B cell (primary cell): Measurements from ENCODE around the gene BYSL. TPM values are rescaled to one million over a fixed set of nuclear protein-coding genes. Genes with fewer than 3 reads are reported as not detected.

Experiments
- ATAC-seq: fragments of 200-7000 bp; cut with Tn5 transposase; one replicate; pipeline ENCODE4 v1.10.0; 2021; ENCODE audit warnings: low read depth, mild to moderate bottlenecking, moderate number of reproducible peaks, moderate library complexity
- CTCF ChIA-PET: fragments of 350-600 bp; sonication (Branson Sonifier 250); formaldehyde crosslinking; loops from one replicate; lab custom pipeline; 2021; ENCODE audit warnings: antibody characterized with exemption, inconsistent platforms; lab: Charles Lee
- POLR2A ChIA-PET: fragments of 350-600 bp; sonication (Branson Sonifier 250); formaldehyde crosslinking; loops from one replicate; lab custom pipeline; 2021; ENCODE audit warnings: antibody characterized with exemption; lab: Charles Lee
- DNase-seq: peaks from one replicate; pipeline ENCODE4 v3.0.0; 2013
- H2AFZ ChIP-seq: 2 replicates; pipeline ENCODE4 v1.6.1; 2012; ENCODE audit warnings: mild to moderate bottlenecking, low read depth, low read length; ENCODE audit not compliant: insufficient read depth, poor library complexity, severe bottlenecking
- H3K27ac ChIP-seq, 2 donors: 1 replicate in 1 of 2; 2 replicates in 1 of 2; pipeline ENCODE4 v1.5.1; 2012 to 2013; ENCODE audit warnings: low read length in 2 of 2, mild to moderate bottlenecking in 2 of 2, moderate library complexity in 1 of 2
- H3K27me3 ChIP-seq, 4 experiments: fragments of 200-600 bp in 1 of 4; sonication (generic) in 1 of 4; replicated peaks in 1 of 4; 1 replicate in 2 of 4; 2 replicates in 2 of 4; pipeline versions ENCODE4 v1.6.1 to v1.7.0; 2013 to 2016; ENCODE audit warnings: low read length in 3 of 4, mild to moderate bottlenecking in 2 of 4, mixed read lengths in 1 of 4, moderate library complexity in 1 of 4; ENCODE audit not compliant: insufficient read depth in 4 of 4, control insufficient read depth in 3 of 4; ENCODE audit errors: control extremely low read depth in 1 of 4
- H3K36me3 ChIP-seq, 2 experiments: replicated peaks in 1 of 2; 1 replicate in 1 of 2; 2 replicates in 1 of 2; pipeline versions ENCODE4 v1.6.1 to v1.7.1; 2013; ENCODE audit warnings: low read length in 1 of 2; ENCODE audit not compliant: insufficient read depth in 2 of 2, control insufficient read depth in 1 of 2; ENCODE audit errors: control extremely low read depth in 1 of 2, extremely low read depth in 1 of 2
- H3K4me1 ChIP-seq, 2 donors: fragments of 200-600 bp in 1 of 2; sonication (generic) in 1 of 2; 1 replicate in 1 of 2; 2 replicates in 1 of 2; pipeline versions ENCODE4 v1.5.1 to v1.6.1; 2013 to 2017; ENCODE audit warnings: low read length in 2 of 2; ENCODE audit not compliant: control insufficient read depth in 2 of 2, insufficient read depth in 2 of 2
- H3K4me2 ChIP-seq: replicated peaks from 2 replicates; pipeline ENCODE3; 2012; ENCODE audit warnings: mild to moderate bottlenecking, low read depth, low read length; ENCODE audit not compliant: poor library complexity, severe bottlenecking
- H3K4me3 ChIP-seq, 5 experiments: fragments of 200-600 bp in 1 of 5; sonication (generic) in 1 of 5; 1 replicate in 3 of 5; 2 replicates in 2 of 5; pipeline versions ENCODE4 v1.5.1 to v1.7.0; 2011 to 2016; ENCODE audit warnings: low read length in 4 of 5, mild to moderate bottlenecking in 4 of 5, low read depth in 2 of 5, control low read depth in 1 of 5, moderate library complexity in 1 of 5; ENCODE audit not compliant: insufficient read depth in 1 of 5; ENCODE audit errors: control extremely low read depth in 1 of 5, extremely low read depth in 1 of 5
- H3K79me2 ChIP-seq: fragments of 200-600 bp; sonication (generic); one replicate; pipeline ENCODE4 v1.6.0; 2016; ENCODE audit warnings: low read length; ENCODE audit not compliant: control insufficient read depth, insufficient read depth
- H3K9ac ChIP-seq: fragments of 200-600 bp; sonication (generic); 2 replicates; pipeline ENCODE4 v1.6.1; 2017; ENCODE audit warnings: mild to moderate bottlenecking, low read length, moderate library complexity
- H3K9me3 ChIP-seq, 3 donors: one replicate each; pipeline versions ENCODE4 v1.6.1 to v1.7.1; 2013; ENCODE audit warnings: low read length in 2 of 3; ENCODE audit not compliant: control insufficient read depth in 2 of 3, insufficient read depth in 1 of 3; ENCODE audit errors: control extremely low read depth in 1 of 3
- H4K20me1 ChIP-seq: 2 replicates; pipeline ENCODE4 v1.6.0; 2012; ENCODE audit warnings: mild to moderate bottlenecking, low read length; ENCODE audit not compliant: insufficient read depth, control insufficient read depth, poor library complexity, severe bottlenecking
- H3K27ac Mint-ChIP-seq: one replicate; pipeline ENCODE4 v1.8.0; 2021; ENCODE audit warnings: mixed read lengths
- H3K27me3 Mint-ChIP-seq: one replicate; pipeline ENCODE4 v1.8.0; 2021; ENCODE audit warnings: mixed read lengths
- H3K4me1 Mint-ChIP-seq: one replicate; pipeline ENCODE4 v1.8.0; 2021; ENCODE audit warnings: mixed read lengths
- H3K4me3 Mint-ChIP-seq: one replicate; pipeline ENCODE4 v1.8.0; 2021; ENCODE audit warnings: mixed read lengths
- H3K9me3 Mint-ChIP-seq: one replicate; pipeline ENCODE4 v1.8.0; 2022; ENCODE audit warnings: mixed read lengths; ENCODE audit not compliant: insufficient read depth
- EZH2 ChIP-seq: IDR thresholded peaks from 2 replicates; pipeline ENCODE4 v1.6.1; 2012; ENCODE audit warnings: borderline replicate concordance, low read depth, mild to moderate bottlenecking, moderate library complexity, low read length; ENCODE audit not compliant: insufficient read depth, poor library complexity, severe bottlenecking
- WGBS: methylation state at CpG from one replicate; pipeline ENCODE4 v1.1.5; 2013; ENCODE audit warnings: missing lambda C conversion rate; ENCODE audit not compliant: insufficient coverage; 5-methylcytosine and 5-hydroxymethylcytosine counted together
- intact Hi-C: fragments of 100-400 bp; cut with micrococcal nuclease; formaldehyde crosslinking; loops from one replicate; pipeline ENCODE4 v1.10.0; 2022
- polyA plus RNA-seq: library from polyadenylated mRNA; depleted of rRNA; stranded (reverse); fragments of >200 nt; gene quantifications from 2 replicates; pipeline ENCODE4 v1.2.3, GENCODE V29; 2012
- total RNA-seq, 2 donors: library from RNA; stranded (reverse); fragments of 120-200 nt in 1 of 2; gene quantifications; 1 replicate in 1 of 2; 2 replicates in 1 of 2; pipeline versions ENCODE4 v1.2.3 to v1.2.4, GENCODE V29; 2013 to 2022
- TF ChIP-seq, protein P1 (sequence below): fragments of 200-600 bp; IDR thresholded peaks from one replicate; pipeline ENCODE4 v1.8.0; 2022; ENCODE audit warnings: antibody characterized with exemption, mild to moderate bottlenecking

BYSL gene
- total and polyA plus RNA-seq, 2 donors (not counting 1 experiment from before 2014, with no cell fraction given) = 6.0 to 11.1 TPM

GRCh38 chr6:41881506-41881905 lies 39.8 kb upstream of the BYSL start:
- no peak for ATAC-seq
- no peak overlapping the region for H3K27ac ChIP-seq
- H3K4me3 Mint-ChIP-seq = no peak overlapping the region
- H3K9ac ChIP-seq = no peak overlapping the region
- no CpG with 5 or more reads among the region's 1 CpG for WGBS
- no peaks in the 10 kb centered on the region for H3K4me1 ChIP-seq
- H3K9me3 Mint-ChIP-seq = no peaks in the 10 kb centered on the region
- no peaks in the 10 kb centered on the region for H3K4me1 Mint-ChIP-seq
- intact Hi-C loops = no loop called here
- CTCF ChIA-PET = interaction anchor here (0.6 kb wide), 1 partner anchor 41 kb away, joined by 3 read pairs; no protein-coding TSS in a partner anchor
- H3K4me2 ChIP-seq = no peak overlapping the region
- no peaks in the 10 kb centered on the region for H3K9me3 ChIP-seq
- H3K27ac Mint-ChIP-seq = no peak overlapping the region
- H3K4me3 ChIP-seq = no peak overlapping the region
- no peak for DNase-seq
- H2AFZ ChIP-seq = no peak overlapping the region
- no peaks in the 10 kb centered on the region for H3K27me3 Mint-ChIP-seq
- POLR2A ChIA-PET = no interaction called here
- no peaks in the 10 kb centered on the region for H4K20me1 ChIP-seq
- TF ChIP-seq, protein P1, sequence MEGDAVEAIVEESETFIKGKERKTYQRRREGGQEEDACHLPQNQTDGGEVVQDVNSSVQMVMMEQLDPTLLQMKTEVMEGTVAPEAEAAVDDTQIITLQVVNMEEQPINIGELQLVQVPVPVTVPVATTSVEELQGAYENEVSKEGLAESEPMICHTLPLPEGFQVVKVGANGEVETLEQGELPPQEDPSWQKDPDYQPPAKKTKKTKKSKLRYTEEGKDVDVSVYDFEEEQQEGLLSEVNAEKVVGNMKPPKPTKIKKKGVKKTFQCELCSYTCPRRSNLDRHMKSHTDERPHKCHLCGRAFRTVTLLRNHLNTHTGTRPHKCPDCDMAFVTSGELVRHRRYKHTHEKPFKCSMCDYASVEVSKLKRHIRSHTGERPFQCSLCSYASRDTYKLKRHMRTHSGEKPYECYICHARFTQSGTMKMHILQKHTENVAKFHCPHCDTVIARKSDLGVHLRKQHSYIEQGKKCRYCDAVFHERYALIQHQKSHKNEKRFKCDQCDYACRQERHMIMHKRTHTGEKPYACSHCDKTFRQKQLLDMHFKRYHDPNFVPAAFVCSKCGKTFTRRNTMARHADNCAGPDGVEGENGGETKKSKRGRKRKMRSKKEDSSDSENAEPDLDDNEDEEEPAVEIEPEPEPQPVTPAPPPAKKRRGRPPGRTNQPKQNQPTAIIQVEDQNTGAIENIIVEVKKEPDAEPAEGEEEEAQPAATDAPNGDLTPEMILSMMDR = no peak
- TF ChIP-seq EZH2 = no peak
- H3K27me3 ChIP-seq = no peaks in the 10 kb centered on the region
- no peaks in the 10 kb centered on the region for H3K36me3 ChIP-seq
- no peaks in the 10 kb centered on the region for H3K79me2 ChIP-seq

GRCh38 chr6:41884957-41885356 lies 36.3 kb upstream of the BYSL start:
- intact Hi-C loops = no loop called here
- H3K27ac ChIP-seq = no peak overlapping the region
- H3K4me3 ChIP-seq = no peak overlapping the region
- no peak for TF ChIP-seq EZH2
- TF ChIP-seq, protein P1 = no peak
- Mint-ChIP-seq H3K9me3 (no peaks in the 10 kb centered on the region), H3K27me3 (no peaks in the 10 kb centered on the region), H3K4me1 (no peaks in the 10 kb centered on the region), H3K27ac (no peak overlapping the region), H3K4me3 (no peak overlapping the region)
- no peaks in the 10 kb centered on the region for H3K36me3 ChIP-seq
- ATAC-seq = no peak
- H3K27me3 ChIP-seq = no peaks in the 10 kb centered on the region
- no peak for DNase-seq
- H3K4me2 ChIP-seq = no peak overlapping the region
- 100% methylated on average over 1 of the region's 5 CpGs for WGBS
- no peak overlapping the region for H3K9ac ChIP-seq
- H3K79me2 ChIP-seq = peaks cover 3% of the 10 kb centered on the region
- POLR2A ChIA-PET = no interaction called here
- no peaks in the 10 kb centered on the region for H3K4me1 ChIP-seq
- H3K9me3 ChIP-seq = no peaks in the 10 kb centered on the region
- CTCF ChIA-PET = no interaction called here
- no peaks in the 10 kb centered on the region for H4K20me1 ChIP-seq
- H2AFZ ChIP-seq = no peak overlapping the region
